CD4-positive, alpha-beta T cell treated with Interleukin-21 for 1 hour (primary cell): ENCODE measurements around the gene MN1.

Experiments
- DNase-seq: peaks from one replicate; pipeline ENCODE4 v3.0.0-alpha.2; 2020

MN1 gene

DNA sequence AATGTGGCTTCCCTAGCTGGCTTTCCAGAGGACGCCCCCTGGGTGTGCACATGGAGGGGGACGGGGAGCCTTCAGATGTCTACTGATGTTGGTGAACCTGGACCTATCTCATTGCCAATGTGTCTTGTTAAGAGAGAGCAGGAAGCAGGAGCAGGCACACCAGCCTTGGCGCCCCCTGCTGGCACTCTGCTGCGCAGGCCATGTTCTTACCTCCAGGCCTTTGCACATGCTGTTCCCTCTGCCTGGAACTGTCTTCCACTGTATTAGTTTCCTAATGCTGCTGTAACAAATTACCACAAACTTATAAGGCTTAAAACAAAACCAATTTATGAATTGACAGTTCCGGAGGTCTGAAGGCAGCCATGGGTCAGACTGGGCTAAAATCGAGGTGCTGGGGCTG is 23.6 kb upstream of the MN1 start:
- no peak for DNase-seq

GRCh38 chr22:27823221-27823620 is 21.7 kb upstream of the MN1 start:
- DNase-seq: no peak

DNA sequence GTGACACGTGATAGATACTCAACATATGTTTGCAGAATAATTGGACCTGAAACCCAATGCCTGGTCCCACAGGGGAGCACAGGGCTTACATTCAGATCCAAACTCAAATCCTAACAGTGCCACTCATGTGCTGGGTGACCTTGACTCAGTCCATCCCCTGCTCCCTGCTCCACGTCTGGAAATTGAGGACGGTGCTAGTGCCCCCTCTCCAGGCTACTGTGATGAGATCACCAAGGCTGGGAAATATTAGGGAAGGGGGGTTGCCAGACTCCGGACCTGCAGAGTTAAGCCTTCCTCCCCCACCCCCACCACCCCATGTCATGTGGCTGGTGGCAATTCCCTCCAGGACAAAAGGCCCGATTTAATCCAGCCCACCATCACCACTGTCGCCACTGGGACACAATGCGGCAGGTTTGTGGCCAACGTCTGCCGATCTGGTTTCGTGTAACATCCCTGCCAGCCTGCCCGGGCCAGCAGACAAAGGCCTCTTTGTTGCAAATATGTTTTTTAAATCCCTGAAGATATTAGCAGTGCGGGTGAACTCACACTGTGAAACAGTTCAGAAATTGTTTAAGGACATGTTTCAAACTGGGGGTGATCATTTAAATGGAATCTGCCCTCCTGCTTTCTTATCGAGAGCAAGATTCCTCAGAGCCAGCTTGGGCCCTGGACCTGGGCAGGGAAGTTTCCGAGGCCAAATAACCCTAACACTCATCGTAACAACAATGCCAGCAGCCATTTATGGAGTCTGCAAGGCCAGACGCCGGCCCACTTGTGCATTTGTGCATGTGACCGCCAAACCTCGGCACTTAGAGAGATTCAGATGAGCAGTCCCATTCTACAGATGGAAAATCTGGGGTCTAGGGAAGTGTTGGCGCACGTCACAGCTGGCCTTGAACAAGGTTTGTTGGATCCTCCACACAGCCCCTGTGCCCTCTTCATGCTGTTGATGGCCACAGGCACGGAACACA is 19.6 kb upstream of the MN1 start:
- DNase-seq: no peak

DNA sequence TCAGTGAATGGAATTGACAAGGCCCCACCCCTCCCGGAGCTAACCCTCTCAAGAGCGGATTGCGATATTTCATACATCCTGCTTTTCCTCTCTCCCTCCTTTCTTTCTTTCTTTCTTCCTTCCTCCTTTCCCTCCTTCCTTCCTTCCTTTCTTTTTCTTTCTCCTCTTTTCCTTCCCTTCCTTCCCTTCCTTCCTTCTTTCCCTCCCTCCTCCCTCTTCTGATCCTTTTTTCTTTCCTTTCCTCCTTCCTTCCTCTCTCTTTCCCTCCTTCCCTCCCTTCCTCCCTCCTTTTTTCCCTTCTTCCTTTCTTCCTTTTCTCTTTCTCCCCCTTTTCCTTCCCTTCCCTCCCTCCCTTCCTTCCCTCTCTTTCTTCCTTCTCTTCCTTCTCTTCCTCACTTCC is 15.0 kb upstream of the MN1 start:
- DNase-seq: no peak

- no peak for DNase-seq
These were observed 14.4 kb upstream of the MN1 start for GRCh38 chr22:27815826-27816530.

GRCh38 chr22:27814993-27815392 is 13.4 kb upstream of the MN1 start:
- DNase-seq: no peak

- no peak for DNase-seq
These were observed 10.2 kb upstream of the MN1 start for GRCh38 chr22:27811778-27812177.

GRCh38 chr22:27810609-27811151 is 9.1 kb upstream of the MN1 start:
- no peak for DNase-seq

DNA sequence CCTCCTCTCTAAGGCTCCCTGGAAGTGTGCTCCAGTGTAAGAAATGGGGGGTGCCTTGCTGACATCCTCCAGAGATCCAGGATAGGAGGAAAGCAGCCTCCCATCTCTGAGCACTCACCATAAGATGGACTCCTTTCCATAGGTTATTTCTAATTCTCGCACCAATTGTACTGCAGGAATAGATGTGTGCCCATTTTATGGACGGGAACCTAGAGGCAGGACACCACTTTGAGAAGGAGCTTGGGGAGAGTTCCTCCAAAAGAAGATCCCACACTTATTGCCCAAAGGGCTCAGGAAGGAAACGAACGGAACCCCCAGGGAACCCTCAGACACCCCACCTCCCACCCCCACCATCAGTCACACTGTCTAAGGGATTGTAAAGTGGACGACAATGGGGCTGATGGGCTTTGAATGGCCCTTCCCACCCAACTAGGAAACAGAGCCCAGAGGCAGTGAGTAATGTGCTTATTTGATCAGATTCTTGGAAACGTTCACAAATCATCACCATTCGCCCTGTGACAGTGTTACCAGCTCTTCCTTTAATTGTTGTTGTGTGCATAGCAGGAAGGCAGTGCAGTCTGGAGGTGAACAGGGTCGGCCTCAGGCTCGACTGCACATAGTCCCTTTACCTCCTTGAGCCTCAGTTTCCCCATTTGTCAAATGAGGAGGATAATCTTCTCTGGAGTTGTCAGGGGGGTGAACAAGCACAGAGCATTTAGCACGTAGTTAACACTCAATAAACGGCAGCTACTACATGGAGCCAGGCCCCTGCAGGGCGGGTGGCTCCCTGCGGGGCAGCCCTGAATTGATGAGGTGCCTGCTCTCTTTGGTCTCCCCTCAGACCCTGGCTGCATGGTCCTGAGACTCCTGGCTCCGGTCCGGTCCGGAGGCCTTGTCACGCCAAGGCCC is 8.4 kb upstream of the MN1 start:
- DNase-seq: no peak

GRCh38 chr22:27809226-27809603 is 7.7 kb upstream of the MN1 start:
- no peak for DNase-seq

DNA sequence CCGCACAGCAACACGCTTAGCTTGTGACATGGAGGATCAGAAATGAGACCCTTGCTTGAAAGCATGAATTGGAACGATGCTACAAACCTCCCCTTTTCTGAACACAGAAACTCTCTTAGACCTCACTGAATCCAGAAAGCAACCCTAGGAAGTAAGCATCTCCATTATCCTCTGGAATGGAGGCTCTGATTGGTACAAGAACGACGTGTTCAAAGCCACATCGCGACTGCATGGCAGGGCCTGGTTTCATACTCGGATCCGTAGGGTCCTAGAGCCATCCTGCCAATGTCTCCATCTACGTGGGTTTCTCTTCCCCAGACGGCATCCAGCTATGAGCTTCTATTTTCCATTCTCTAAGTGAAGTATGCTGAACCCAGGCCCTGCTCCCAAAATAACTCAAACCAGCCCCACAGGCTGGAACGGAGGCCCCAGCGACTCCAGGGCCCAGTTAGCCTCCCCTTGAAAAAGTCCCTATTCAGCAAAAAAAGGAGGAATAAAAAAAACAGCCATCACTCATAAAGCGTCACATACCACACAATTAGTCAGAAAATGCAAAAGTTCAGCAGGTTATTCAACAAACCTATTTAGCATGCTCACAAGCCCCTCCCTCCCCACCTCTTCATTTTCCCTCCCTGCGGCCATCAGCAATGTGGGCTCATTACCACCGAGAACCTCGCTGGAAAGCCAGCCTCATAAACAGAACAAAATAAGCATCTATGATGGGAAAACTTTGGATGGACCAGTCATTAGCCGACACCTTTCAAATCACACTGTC is 7.1 kb upstream of the MN1 start:
- no peak for DNase-seq

- DNase-seq: no peak
These were observed 4.3 kb upstream of the MN1 start for GRCh38 chr22:27805841-27806240.

GRCh38 chr22:27804470-27805297 is 3.1 kb upstream of the MN1 start:
- DNase-seq: peak; percentile 57

DNA sequence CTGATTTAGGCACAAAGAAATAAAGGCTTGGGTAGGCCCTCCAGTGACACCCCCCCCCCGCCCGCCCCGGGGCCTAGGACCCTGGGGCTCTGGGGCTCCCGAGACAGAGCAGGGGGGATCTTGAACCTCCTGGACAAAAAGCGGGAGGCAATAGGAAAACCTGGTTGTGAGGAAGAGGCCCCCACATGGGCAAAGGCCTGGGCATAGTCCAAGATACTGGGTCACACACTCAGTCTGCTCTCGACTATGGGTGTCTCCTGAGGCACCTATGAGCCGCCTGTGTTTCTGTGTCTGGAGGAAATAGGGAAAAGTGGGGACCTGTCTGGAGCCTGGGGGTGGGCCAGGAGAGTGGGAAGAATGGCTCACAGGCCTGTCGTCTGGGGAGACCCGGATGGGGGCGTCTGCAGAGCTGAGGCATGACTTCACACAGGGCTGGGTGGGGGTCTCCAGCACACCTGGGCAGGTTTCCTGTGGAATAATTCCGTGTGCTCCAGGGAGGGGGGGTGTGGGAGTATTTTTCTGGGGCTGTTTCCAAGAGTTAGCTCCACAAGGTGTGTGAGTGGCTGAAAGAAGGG is 2.4 kb upstream of the MN1 start:
- no peak for DNase-seq

DNA sequence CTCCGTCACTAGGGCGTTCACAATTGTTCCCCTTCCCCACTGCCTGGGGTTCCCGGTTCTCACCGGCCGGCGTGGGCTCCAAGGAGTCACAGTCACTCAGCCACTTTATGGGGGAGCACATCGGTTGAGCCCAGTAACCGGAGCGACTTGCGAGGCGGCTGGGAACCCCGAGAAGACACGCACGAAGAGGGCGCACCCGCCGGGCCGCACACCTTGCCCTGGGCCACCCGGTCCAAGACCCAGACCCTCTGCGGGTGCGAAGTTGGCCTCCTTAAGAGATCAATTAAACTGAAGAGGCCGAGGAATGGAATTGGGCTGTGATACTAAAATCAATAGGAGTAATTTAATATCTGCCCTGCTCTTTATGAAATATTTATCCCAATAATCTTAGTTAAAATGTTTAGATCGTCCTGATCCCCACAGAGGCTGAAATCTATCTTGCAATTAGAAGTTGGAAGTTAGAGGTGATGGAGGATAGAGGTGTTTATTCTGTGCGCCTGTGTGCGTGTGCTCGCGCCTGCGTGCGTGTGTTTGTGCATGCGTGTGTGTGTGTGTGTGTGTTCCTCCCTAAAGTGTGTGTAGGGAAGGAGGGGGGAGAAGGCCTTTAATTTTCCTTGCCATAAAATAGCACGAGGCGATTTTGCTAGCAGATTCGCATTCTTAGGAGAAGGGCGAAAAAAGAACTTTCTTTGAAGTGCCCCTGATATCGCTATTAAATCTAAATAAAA is 954 bp upstream of the MN1 start:
- DNase-seq: no peak

- DNase-seq: peak; percentile 33
These were observed 347 bp downstream of the MN1 start for GRCh38 chr22:27801202-27801615.

DNA sequence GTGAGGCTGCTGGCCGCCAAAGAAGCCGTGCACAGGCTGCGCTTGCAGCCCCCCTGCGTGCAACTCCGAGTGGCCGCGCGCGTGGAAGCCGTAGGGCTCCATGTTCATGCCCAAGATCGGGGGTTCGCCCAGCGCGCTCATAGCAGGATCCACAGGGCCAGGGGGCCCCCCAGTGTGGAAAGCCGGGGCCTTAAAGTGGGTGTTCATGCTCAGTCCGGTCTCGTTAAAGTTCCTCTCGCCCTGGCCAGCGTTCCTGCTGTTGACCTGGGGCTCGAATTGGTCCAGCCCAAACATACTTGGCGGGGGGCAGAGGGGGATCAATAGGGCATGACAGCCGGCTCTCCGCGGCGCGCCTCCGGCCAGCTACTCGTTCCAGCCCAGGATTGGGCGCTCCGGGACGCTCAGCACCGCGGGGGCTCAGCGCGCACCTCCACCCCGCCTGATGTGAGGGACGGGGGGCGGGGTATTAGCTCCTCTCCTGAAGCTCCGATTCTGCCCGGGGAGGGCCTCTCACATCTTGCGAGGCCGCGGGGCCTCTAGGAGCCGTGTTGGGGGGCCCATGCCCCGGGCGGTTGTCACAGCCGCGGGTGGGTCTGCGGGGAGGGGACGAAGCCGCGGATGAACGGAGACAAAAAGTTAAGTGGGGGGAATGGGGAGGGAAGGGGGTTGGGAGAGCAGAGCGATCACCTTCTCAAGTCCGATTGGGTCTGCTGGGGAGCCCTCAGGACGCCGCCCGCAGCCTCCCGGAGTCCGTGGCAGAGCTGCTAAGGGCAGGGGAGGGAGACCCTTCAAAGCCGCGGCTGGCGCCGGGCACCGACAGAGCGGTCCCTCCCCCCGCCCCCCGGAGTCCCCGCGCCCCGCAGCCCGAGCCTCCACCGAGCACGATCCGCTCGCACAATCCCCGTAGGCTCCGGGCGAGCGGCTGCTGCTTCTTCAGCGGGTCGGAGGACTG is 1.0 kb downstream of the MN1 start:
- DNase-seq: no peak

DNA sequence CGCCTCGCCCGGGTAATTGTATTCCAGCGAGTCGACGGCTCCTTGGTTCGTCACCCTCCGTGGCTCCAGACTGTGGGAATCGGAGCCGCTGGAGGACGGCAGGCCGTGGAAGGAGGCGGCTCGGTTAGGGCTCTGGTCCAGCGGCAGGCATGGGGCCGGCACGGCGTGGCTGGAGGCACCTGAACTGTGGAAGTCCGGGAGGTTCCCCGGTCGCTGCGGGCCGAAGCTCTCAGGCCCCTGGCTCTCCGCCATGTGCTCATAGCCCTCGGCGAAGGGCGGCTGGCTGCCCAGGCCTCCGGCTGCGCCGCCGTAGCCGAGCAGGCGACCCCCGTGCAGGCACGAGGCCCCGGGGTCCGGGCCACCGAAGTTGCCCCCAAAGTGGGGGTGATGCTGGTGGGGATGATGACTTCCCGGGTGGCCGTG is 1.7 kb downstream of the MN1 start:
- DNase-seq: no peak
